GM15510 (cell line): Measurements from ENCODE around the gene SDF4.

Source experiments
- POLR2A ChIP-seq: IDR thresholded peaks from 3 replicates; pipeline ENCODE4 v1.6.1; 2011; ENCODE audit warnings: borderline replicate concordance; ENCODE audit not compliant: insufficient read length; ENCODE audit errors: extremely low read depth

The SDF4 gene

DNA sequence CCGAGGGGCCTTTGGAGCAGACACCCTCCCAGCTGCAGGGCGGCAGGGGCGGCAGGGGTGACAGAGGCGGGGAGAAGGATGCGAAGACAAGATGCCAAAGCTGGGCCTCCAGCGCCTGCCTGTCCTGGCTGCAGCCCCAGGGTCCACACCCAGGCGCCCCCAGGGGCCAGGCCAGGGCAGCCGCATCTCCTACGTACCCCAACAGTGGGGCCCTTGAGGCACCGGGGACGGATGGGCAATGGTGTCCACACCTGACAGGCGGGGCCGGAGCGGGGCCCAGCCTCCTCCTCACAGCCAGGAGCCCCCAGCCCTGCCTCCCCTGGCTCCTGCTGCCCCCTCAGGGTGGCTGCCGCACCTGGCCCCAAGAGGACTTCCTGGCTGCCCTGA lies 7.4 kb upstream of the SDF4 start:
- TF ChIP-seq POLR2A = no peak

DNA sequence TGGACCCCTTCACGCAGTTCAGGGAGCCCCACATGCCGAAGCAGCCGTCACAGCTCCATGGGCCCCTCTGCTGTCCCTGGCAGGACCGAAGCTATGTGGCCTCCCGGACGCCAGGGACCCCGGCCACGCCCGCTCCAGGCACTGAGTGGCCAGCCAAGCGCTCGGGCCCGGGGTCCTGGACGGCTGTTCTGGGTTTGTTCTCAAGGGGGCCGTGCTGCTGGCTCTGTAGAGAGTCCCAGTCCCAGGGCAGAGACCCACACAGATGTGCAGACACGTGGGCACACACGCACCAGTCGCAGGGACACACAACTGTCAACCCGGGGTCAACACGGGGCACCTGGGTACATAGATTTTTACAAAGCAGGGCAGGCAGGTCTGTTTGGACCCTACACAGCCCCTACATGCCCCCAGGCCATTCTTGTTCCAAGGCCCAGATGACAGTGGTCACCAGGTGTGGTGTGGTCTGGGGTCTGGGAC lies 6.9 kb upstream of the SDF4 start:
- TF ChIP-seq POLR2A = no peak

DNA sequence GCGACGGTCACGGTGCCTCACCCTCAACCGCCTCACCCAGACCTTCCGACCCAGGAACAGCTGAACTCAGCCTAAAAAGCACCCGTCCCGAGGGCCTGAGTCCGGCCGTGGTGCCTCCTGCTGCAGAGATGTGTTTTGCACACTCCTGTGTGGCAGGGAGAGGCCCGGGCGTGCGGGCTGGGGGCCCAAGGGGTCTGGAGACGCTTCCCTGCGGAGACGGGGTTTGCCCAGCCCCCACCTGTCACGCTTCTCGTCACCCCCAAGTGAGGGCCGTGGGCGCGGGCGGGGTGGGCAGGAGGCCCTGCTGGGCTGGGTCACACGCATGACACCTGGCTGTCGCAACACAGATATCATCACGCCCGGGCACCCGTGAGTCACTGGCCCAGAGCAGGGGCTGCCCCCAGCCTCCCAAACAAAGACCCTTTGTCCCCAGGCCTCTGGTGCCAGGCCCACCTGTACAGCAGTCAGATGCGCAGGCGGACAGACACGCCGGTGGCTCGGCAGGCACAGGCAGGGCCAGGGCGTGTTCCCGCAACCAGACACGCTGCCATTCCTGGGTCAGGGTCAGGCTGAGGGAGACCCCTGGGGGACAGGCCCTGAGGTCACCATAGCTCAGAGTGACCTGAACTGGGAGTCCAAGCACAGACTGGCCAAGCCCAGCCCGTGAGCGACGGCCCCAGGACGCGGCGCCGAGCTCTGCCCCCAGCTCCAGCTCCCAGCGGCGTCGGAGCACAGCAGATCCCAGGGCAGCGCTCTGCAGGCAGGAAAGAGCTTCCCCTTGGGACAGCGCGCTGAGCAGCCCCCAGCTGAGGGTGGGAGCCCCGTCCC lies 6.3 kb upstream of the SDF4 start:
- TF ChIP-seq POLR2A = no peak

DNA sequence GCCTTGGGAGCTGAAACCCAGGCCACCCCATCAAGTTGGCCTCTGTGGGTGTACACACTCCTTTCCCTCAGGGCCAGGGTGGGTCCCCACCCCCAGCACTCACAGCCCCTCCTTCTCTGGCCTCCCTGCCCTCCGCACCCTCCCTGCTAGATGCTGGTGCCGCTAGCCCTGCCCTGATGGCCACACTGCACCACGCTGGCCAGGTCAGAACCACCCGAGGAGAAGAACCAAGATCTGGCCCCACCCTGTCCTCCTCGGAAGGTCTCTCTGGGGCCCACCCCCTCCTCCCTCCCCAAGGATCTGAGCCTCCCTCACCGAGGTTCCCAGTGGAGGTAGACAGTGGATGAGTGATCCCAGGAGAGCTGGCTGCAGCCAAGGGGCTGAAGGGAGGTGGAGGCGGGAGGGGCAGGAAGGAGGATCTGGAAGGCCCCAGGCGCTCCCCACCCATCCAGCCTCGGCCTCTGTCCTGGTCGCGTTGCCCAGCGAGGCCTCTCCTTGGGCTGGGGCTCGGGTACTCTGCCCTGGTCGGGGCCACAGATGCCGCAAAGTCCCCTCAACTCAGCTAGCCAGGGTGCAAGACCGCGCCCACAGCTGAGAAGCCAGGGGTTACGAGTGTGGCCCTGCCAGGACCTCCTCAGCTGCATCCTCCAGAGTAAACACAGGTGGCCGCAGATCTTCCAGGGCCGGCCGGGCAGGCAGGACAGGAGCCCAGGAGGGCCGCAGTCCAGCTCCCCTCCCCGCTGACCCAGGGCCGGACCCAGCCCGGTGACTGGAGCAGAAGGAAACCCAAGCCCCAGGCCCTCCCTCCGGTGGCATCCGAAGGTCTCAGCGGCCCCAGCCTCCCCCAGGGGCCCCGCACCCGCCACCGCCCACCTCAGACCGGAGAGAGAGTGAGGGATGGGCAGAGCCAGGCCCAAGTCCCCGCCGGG lies 5.4 kb upstream of the SDF4 start:
- no peak for TF ChIP-seq POLR2A

DNA sequence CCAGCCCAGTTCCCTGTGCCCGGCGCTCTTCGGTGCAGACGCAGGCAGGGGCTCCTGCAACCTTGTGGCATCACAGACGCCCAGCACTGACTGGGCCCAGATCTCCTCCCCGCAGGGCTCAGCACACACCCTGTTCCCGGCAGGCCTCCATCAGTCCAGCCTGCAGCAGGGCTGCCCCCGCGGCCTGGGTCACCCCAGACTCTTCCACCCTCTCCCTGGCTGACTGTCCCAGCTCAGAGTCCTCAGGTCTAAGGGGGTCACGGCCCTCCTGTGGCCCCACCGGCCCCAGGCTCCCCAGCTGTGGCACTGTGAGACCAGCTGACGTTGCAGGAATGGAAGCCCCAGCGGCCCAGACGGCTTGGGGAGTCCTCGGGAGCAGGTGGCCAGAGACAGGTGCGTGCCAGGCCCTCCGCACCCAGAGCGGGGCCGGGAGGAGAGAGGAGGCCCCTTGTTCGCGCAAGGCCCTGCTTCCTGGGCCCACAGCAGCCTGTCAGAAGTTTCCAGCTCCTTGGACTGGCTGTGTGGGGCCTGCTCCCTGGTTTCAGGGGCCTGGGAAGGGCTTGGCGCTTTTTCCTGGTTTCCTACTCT lies 4.5 kb upstream of the SDF4 start:
- TF ChIP-seq POLR2A = no peak

DNA sequence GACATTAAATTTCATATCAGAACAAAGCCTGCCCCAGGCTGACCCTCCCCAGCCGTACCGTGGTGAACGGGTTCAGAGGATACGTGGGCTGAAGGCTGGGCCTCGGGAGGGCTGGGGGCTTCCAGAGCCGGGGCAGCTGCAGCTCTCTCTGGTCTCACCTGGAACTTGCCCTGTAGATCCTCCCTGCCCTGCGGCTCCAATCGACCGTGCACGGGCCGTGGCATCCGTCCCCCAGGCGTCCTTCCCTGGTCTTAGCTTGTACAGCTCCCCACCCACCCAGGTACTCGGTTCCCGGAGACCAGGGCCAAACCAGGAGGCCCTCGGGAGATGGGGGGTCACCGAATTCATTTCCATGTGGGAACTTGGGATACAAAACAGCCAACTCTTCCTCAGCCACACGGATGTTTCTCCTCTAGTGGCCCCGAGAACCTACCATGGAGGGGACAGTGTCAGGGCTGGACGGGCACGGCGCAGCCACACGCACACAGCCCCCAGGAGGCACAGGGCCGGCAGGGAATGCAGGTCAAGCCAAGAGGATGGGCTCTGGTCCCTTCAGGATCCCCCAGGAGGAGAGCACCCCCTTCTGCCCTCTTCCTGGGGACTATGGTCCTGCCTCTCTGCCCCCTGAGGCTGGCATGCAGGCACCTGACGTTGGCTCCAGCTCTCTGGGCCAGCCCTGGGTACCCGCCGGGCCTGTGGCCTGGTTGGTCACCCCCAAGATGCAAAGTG lies 3.4 kb upstream of the SDF4 start:
- TF ChIP-seq POLR2A = no peak

DNA sequence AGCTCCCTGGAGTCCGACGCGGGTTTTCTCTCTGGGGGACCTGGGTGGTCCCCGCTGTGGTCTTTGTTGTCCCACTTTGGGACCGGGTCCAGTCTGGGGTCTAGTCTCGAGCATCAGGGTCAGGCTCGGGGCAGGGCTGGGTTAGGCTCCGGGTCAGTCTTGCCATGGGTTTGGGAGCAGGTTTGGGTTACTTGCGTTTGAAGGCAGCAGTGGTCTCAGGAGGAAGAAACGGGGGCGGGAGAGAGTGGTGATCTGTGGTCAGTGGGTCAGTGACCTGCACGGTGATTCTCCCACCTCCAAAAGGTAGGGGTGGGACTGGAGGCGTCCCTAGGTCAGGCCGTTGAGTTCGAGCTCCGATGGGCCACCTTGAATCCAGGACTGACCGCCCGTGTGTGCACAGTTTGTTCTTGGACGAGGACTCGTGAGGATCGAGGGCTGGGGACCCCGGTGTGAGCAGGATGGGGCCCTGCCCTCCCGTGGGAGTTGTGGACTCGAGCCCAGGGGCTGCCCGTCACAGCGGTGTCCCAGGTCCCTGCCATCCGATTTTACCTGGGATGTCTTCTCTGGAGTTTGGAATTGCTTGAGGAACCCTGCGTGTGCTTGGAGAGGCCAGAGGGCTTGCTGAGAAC lies 2.5 kb upstream of the SDF4 start:
- TF ChIP-seq POLR2A = no peak

DNA sequence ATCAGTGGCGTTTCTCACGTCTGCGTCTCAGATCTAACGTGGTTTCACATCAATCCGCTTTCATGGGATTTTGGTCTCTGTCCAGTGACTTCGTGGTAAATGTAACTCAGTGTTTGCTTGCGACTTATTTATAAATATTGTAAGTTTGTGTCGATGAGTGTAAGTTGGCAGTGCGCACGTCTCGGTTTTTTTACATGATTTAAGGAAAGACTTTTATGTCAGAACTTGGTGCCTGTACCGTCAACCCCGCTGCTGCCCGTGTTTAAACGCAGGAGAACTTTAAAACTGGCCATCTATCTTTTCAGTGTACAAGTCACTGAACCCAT lies 1.7 kb upstream of the SDF4 start:
- TF ChIP-seq POLR2A = no peak

DNA sequence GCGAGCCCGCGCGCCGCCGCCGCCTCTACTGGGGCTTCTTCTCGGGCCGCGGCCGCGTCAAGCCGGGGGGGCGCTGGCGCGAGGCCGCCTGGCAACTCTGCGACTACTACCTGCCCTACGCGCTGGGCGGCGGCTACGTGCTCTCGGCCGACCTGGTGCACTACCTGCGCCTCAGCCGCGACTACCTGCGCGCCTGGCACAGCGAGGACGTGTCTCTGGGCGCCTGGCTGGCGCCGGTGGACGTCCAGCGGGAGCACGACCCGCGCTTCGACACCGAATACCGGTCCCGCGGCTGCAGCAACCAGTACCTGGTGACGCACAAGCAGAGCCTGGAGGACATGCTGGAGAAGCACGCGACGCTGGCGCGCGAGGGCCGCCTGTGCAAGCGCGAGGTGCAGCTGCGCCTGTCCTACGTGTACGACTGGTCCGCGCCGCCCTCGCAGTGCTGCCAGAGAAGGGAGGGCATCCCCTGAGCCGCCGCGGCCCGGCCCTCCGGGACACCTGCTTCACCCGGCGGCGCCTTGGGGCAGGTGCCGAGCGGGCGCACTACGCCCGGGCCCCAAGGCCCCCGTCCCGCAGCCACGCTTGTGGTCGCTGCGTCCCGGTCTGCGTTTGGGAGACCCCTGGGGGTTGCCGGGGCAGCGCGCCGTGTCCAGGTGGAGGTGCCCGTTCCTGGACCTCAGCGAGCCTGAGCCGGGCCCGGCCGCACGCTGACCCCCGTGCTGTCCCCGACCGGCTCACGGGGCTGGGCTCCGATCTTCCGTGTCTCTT lies 1.2 kb upstream of the SDF4 start:
- no peak for TF ChIP-seq POLR2A

DNA sequence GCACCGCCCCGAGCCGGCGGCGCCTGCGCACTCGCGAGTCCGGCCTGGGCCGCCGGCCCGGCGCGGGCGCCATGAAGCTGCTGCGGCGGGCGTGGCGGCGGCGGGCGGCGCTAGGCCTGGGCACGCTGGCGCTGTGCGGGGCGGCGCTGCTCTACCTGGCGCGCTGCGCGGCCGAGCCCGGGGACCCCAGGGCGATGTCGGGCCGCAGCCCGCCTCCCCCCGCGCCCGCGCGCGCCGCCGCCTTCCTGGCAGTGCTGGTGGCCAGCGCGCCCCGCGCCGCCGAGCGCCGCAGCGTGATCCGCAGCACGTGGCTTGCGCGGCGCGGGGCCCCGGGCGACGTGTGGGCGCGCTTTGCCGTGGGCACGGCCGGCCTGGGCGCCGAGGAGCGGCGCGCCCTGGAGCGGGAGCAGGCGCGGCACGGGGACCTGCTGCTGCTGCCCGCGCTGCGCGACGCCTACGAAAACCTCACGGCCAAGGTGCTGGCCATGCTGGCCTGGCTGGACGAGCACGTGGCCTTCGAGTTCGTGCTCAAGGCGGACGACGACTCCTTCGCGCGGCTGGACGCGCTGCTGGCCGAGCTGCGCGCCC lies 501 bp upstream of the SDF4 start, which contains the start of gene B3GALT6:
Gene B3GALT6 (plus strand): TSS at position 30 of the 588 bp plus-strand sequence. CDS start 42 bp downstream, at position 72.
- peak; percentile 55 for TF ChIP-seq POLR2A

DNA sequence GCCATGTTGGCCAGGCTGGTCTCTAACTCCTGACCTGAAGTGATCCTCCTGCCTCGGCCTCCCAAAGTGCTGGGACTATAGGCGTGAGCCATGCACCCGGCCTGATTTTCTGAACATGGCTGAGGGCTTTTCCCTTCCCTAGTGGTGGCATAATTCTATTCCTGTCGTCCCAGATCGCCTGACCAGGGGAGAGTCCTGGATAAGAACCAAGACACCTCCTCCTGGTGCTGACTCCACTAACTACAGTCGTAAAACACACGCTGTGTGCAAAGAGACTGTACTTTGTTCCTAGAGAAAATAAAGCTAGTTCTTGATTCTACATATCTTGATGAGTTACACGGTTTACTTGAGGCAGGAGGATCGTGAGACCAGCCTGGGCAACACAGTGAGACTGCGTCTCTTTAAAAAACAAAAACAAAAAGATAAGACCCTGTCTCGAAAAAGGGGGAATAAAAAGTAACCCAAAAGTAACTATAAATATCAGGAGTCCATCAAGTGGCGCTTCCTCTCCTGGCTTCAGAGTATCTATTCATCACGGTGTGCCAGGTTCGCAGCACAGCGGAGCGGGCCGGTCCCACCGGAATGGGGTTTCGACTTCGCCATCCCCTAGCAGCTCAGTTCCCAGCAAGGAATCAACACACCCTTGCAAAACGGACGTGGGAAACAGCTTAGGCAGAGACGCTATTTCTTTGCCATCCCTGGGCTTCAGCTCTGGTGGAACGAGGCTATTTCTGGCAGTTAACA lies 973 bp downstream of the SDF4 start:
- TF ChIP-seq POLR2A = no peak

DNA sequence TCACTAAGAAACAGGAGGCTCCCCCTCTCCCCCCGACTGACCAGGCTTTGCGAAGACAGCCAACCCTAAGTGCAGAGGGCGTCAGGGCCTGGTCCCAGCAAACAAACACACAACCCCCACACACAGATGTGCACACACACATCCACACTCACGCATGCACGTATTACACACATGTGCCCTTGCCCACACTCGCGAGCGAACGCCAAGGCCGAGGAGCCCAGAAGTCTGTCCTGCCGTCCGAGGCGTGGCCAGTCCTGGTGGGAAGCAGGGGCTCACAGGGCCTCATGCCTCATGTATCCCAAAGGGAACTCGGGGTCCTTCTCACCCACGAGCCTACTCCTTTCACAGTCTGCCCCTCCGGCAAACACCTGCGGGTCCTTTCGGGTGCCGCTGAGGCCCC lies 2.0 kb downstream of the SDF4 start:
- TF ChIP-seq POLR2A = no peak

DNA sequence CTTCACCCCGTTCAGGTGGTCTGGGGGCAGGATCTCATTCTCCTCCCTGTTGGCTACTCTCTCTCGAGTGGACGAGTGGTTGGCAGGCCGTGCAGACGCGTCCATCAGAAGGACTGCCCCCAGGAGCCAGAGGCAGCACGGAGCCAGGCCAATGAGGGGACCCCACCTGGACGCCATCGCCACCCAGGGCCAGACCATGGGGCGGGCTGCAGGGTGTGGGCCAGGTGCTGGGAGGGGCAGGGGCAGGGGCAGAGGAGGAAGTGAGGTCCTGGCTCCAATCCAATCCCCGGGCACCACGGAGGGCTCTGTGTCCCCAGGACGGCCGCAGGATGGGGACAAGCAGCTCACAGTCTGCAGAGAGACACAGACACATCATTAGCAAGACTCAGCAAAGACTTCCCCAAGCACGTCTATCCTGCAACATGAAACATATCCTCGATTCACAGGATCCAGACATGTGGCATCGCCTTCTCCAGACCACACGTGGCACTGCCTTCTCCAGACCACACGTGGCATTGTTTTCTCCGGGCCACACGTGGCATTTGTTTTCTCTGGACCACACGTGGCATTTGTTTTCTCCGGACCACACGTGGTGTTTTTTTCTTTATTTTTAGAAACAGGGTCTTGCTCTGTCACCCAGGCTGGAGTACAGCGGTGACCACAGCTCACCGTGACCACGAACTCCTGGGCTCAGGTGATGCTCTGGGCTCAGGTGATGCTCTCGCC lies 3.0 kb downstream of the SDF4 start:
- TF ChIP-seq POLR2A = no peak
